Ishikawa (cell line): ENCODE results near the gene THBS2.

Source experiments
- CEBPB ChIP-seq: IDR thresholded peaks from 2 replicates; pipeline ENCODE4 v1.6.1; 2012
- CREB1 ChIP-seq: IDR thresholded peaks from 2 replicates; pipeline ENCODE4 v1.6.1; 2012; ENCODE audit warnings: low read depth
- EGR1 ChIP-seq: IDR thresholded peaks from 2 replicates; pipeline ENCODE4 v1.6.1; 2012
- EP300 ChIP-seq: IDR thresholded peaks from 2 replicates; pipeline ENCODE4 v1.6.1; 2012; ENCODE audit warnings: borderline replicate concordance
- FOXM1 ChIP-seq: IDR thresholded peaks from 2 replicates; pipeline ENCODE4 v1.6.1; 2012; ENCODE audit warnings: low read depth, borderline replicate concordance
- NFIC ChIP-seq: IDR thresholded peaks from 2 replicates; pipeline ENCODE4 v1.6.1; 2012
- RAD21 ChIP-seq: IDR thresholded peaks from 2 replicates; pipeline ENCODE4 v1.6.1; 2012; ENCODE audit warnings: low read depth
- TAF1 ChIP-seq: IDR thresholded peaks from 2 replicates; pipeline ENCODE4 v1.6.1; 2012; ENCODE audit warnings: low read depth, mild to moderate bottlenecking
- TCF12 ChIP-seq: IDR thresholded peaks from 2 replicates; pipeline ENCODE4 v1.6.1; 2012; ENCODE audit warnings: low read depth
- TEAD4 ChIP-seq: IDR thresholded peaks from 2 replicates; pipeline ENCODE4 v1.6.1; 2012
- YY1 ChIP-seq: IDR thresholded peaks from 2 replicates; pipeline ENCODE4 v1.6.1; 2012; ENCODE audit warnings: low read depth
- ZBTB7A ChIP-seq: IDR thresholded peaks from 2 replicates; pipeline ENCODE4 v1.6.1; 2012; ENCODE audit warnings: low read depth
- TF ChIP-seq, protein P1 (sequence below): IDR thresholded peaks from 2 replicates; pipeline ENCODE4 v1.6.1; 2012
- TF ChIP-seq, protein P2 (sequence below): IDR thresholded peaks from 2 replicates; pipeline ENCODE4 v1.6.1; 2012; ENCODE audit warnings: low read depth, mild to moderate bottlenecking
- TF ChIP-seq, protein P3 (sequence below): IDR thresholded peaks from 2 replicates; pipeline ENCODE4 v1.6.1; 2012

THBS2 gene

DNA sequence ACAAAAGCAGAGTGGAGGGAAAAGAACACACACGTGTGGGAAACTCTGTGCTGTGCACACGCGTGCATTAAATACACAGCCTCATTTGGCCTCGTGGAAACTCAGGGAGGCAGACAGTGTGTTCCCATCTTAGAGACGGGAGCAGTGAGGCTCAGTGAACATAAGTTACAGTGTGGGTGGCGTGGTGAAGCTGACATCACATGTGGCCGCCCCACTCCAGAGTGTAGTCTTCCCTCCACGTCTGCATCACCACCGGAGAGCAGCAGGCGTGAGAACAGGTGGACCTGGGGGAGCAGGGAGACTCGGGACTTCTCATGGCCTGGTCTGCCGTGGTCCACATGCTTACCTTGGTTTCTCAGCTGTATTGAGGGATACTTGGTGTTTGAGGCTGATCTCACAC is 51.7 kb downstream of the THBS2 start:
- TF ChIP-seq, protein P1, sequence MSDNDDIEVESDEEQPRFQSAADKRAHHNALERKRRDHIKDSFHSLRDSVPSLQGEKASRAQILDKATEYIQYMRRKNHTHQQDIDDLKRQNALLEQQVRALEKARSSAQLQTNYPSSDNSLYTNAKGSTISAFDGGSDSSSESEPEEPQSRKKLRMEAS, result no peak
- TF ChIP-seq TEAD4 (no peak), CEBPB (no peak), RAD21 (no peak), TAF1 (no peak), NFIC (no peak), ZBTB7A (no peak), EP300 (no peak), CREB1 (no peak), YY1 (no peak), TCF12 (no peak), FOXM1 (no peak), EGR1 (no peak)
- TF ChIP-seq, protein P2, sequence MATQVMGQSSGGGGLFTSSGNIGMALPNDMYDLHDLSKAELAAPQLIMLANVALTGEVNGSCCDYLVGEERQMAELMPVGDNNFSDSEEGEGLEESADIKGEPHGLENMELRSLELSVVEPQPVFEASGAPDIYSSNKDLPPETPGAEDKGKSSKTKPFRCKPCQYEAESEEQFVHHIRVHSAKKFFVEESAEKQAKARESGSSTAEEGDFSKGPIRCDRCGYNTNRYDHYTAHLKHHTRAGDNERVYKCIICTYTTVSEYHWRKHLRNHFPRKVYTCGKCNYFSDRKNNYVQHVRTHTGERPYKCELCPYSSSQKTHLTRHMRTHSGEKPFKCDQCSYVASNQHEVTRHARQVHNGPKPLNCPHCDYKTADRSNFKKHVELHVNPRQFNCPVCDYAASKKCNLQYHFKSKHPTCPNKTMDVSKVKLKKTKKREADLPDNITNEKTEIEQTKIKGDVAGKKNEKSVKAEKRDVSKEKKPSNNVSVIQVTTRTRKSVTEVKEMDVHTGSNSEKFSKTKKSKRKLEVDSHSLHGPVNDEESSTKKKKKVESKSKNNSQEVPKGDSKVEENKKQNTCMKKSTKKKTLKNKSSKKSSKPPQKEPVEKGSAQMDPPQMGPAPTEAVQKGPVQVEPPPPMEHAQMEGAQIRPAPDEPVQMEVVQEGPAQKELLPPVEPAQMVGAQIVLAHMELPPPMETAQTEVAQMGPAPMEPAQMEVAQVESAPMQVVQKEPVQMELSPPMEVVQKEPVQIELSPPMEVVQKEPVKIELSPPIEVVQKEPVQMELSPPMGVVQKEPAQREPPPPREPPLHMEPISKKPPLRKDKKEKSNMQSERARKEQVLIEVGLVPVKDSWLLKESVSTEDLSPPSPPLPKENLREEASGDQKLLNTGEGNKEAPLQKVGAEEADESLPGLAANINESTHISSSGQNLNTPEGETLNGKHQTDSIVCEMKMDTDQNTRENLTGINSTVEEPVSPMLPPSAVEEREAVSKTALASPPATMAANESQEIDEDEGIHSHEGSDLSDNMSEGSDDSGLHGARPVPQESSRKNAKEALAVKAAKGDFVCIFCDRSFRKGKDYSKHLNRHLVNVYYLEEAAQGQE, result no peak
- TF ChIP-seq, protein P3, sequence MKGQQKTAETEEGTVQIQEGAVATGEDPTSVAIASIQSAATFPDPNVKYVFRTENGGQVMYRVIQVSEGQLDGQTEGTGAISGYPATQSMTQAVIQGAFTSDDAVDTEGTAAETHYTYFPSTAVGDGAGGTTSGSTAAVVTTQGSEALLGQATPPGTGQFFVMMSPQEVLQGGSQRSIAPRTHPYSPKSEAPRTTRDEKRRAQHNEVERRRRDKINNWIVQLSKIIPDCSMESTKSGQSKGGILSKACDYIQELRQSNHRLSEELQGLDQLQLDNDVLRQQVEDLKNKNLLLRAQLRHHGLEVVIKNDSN, result no peak

GRCh38 chr6:169200893-169201514 is 52.6 kb downstream of the THBS2 start:
- TF ChIP-seq YY1 (no peak), TCF12 (no peak), FOXM1 (no peak), CREB1 (no peak), TEAD4 (no peak), EGR1 (no peak), TAF1 (no peak), CEBPB (no peak), RAD21 (no peak)
- TF ChIP-seq, protein P3, result no peak

DNA sequence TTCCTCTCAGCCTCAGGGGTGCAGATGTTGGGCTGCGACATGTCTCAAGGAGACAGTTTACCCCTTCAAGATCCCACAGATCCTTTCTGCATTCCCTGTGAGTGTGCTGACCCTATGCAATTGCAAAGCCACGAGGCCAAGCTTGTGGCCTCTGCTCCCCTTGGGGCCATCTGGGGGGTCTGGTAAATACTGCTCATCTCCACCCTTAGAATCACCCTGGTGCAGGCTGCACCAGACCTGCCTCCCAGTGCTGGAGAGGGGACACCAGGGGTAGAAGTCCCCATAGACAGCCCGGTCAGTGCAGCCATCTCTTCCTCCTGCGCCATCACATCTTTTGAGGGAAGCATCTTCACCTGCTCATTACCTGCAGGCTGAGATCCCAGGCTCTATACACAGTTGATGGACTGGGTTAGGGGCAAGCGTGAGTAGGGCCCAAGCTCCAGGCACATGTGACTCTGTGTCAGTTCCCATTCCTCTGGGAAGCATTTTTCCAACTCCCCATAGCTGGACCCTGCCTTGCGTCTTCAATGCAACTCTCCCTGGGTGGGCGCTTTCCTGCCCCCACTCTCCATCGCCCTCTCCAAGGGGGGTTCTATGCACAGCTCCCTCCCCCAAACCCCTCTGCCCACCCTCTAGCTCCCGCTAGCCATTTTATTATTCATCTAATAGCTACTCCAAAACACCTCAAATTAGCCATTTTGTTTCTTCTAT is 53.9 kb downstream of the THBS2 start:
- no peak for TF ChIP-seq TCF12
- TF ChIP-seq, protein P3, result no peak
- TF ChIP-seq TEAD4, result no peak
- TF ChIP-seq, protein P1, result no peak
- TF ChIP-seq CREB1, result no peak
- no peak for TF ChIP-seq ZBTB7A
- no peak for TF ChIP-seq RAD21
- no peak for TF ChIP-seq NFIC

DNA sequence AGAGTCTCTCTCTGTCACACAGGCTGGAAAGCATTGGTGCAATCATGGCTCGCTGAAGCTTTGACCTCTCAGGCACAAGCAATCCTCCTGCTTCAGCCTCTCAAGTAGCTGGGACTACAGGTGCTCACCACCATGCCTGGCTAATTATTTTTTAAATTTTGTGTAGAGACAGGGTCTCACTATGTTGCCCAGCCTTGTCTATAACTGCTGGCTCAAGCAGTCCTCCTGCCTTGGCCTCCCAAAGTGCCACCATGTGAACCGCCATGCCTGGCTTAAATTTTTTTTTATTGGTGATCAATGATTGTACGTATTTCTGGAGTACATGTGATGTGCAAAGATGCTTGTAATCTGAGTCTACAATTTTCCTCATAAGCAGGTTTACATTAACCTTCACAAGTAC is 54.8 kb downstream of the THBS2 start:
- TF ChIP-seq, protein P2, result no peak
- TF ChIP-seq EP300 (no peak), CEBPB (no peak), EGR1 (no peak), YY1 (no peak), CREB1 (no peak), RAD21 (no peak), NFIC (no peak), ZBTB7A (no peak), FOXM1 (no peak)

GRCh38 chr6:169194737-169195136 is 58.9 kb downstream of the THBS2 start:
- TF ChIP-seq FOXM1, result no peak
- no peak for TF ChIP-seq CREB1
- TF ChIP-seq CEBPB, result no peak
- TF ChIP-seq, protein P2, result no peak
- TF ChIP-seq NFIC, result no peak
- TF ChIP-seq ZBTB7A, result no peak
- no peak for TF ChIP-seq TAF1
- TF ChIP-seq, protein P1, result no peak
- TF ChIP-seq RAD21, result no peak
- TF ChIP-seq, protein P3, result no peak
- TF ChIP-seq EGR1, result no peak
- TF ChIP-seq YY1, result no peak
- TF ChIP-seq TEAD4, result no peak
- TF ChIP-seq TCF12, result no peak
- TF ChIP-seq EP300, result no peak
